ENCODE measurements around the gene GALNT14. TPM values are rescaled to one million over a fixed set of nuclear protein-coding genes. Genes with fewer than 3 reads are reported as not detected.

GALNT14 gene
- total and polyA plus RNA-seq, 9 donors, result 1.4 to 6.9 (median 2.9) TPM

- H3K36me3 ChIP-seq (ENCODE audit: control insufficient read depth, insufficient read depth, low read length), result no peaks in the 10 kb centered on the region
- H3K9me3 ChIP-seq (replicated peaks; ENCODE audit: control insufficient read depth, low read depth, low read length), result no peaks in the 10 kb centered on the region
- no peak overlapping the region for H3K27ac ChIP-seq (ENCODE audit: low read length)
- no peak overlapping the region for H3K4me3 ChIP-seq (ENCODE audit: low read length)
- DNase-seq, result no peak
- WGBS (ENCODE audit: insufficient coverage), result 45% methylated on average over 1 of the region's 2 CpGs
- H3K27me3 ChIP-seq (ENCODE audit: control insufficient read depth, insufficient read depth, low read length), result no peaks in the 10 kb centered on the region
- H3K4me1 ChIP-seq (ENCODE audit: control insufficient read depth, insufficient read depth, low read length), result peaks cover 34% of the 10 kb centered on the region
Measured at GRCh38 chr2:30984148-30984547, 154.1 kb downstream of the GALNT14 start.

GRCh38 chr2:30981510-30981909 is 156.7 kb downstream of the GALNT14 start:
- Histone ChIP-seq H3K27me3 (ENCODE audit: control insufficient read depth, insufficient read depth, low read length) (peaks cover 4% of the 10 kb centered on the region), H3K27ac (ENCODE audit: low read length) (no peak overlapping the region), H3K4me1 (ENCODE audit: control insufficient read depth, insufficient read depth, low read length) (peaks cover 34% of the 10 kb centered on the region), H3K4me3 (ENCODE audit: low read length) (no peak overlapping the region), H3K36me3 (ENCODE audit: control insufficient read depth, insufficient read depth, low read length) (no peaks in the 10 kb centered on the region), H3K9me3 (replicated peaks; ENCODE audit: control insufficient read depth, low read depth, low read length) (no peaks in the 10 kb centered on the region)
- WGBS (ENCODE audit: insufficient coverage), result 34% methylated on average over 4 of the region's 8 CpGs
- DNase-seq, result peak; percentile 74

GRCh38 chr2:30981096-30981495 is 157.1 kb downstream of the GALNT14 start:
- peak; percentile 57 for DNase-seq
- 40% methylated on average over 1 of the region's 3 CpGs for WGBS (ENCODE audit: insufficient coverage)
- no peaks in the 10 kb centered on the region for H3K36me3 ChIP-seq (ENCODE audit: control insufficient read depth, insufficient read depth, low read length)
- no peaks in the 10 kb centered on the region for H3K9me3 ChIP-seq (replicated peaks; ENCODE audit: control insufficient read depth, low read depth, low read length)
- no peak overlapping the region for H3K27ac ChIP-seq (ENCODE audit: low read length)
- H3K4me1 ChIP-seq (ENCODE audit: control insufficient read depth, insufficient read depth, low read length), result peaks cover 32% of the 10 kb centered on the region
- no peak overlapping the region for H3K4me3 ChIP-seq (ENCODE audit: low read length)
- peaks cover 4% of the 10 kb centered on the region for H3K27me3 ChIP-seq (ENCODE audit: control insufficient read depth, insufficient read depth, low read length)

DNA sequence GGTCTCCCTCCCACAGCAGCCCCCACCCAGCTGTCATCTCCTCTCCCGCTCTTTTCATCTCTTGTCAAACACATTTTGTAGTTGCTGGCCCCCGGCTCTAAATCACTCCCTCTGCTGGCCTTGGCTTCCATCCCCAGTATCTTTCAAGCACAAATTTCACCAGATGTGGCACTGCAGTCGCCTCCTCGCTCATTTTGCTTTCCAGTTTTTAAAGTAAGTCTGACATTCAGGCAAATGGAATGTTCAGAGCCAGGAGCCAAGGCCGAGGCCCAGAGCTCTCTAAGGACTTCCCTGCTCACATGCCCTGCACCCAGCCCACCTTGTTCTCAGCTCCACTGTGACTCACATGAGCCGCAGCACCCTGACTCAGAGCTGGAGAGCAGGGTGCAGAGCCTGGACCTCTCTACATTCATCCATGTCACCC is 158.4 kb downstream of the GALNT14 start:
- peak; percentile 48 for DNase-seq
- H3K27ac ChIP-seq (ENCODE audit: low read length), result no peak overlapping the region
- H3K4me3 ChIP-seq (ENCODE audit: low read length), result no peak overlapping the region
- peaks cover 4% of the 10 kb centered on the region for H3K27me3 ChIP-seq (ENCODE audit: control insufficient read depth, insufficient read depth, low read length)
- H3K36me3 ChIP-seq (ENCODE audit: control insufficient read depth, insufficient read depth, low read length), result no peaks in the 10 kb centered on the region
- 46% methylated on average over 6 of the region's 6 CpGs for WGBS (ENCODE audit: insufficient coverage)
- H3K9me3 ChIP-seq (replicated peaks; ENCODE audit: control insufficient read depth, low read depth, low read length), result no peaks in the 10 kb centered on the region
- peaks cover 22% of the 10 kb centered on the region for H3K4me1 ChIP-seq (ENCODE audit: control insufficient read depth, insufficient read depth, low read length)

DNA sequence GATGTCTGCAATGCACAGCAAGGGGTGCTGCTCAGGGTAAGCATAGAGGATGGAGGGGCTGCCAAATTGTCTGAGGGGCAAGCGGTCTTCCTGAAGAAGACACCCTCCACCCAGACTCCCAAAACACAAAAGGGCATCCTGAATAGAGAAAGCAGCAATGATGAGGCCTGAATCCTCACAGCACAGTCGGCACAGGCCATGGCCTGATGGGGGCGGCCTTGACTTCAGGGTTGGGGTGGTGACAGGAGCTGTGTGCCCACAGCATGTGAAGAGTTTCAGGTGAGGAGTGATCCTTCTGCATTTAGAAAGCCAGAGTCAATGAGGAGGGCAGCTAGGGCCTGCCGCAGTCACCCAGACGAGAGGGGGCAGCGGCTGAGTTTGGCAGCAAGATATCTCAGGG is 159.4 kb downstream of the GALNT14 start:
- 95% methylated on average over 5 of the region's 6 CpGs for WGBS (ENCODE audit: insufficient coverage)
- no peak overlapping the region for H3K4me3 ChIP-seq (ENCODE audit: low read length)
- H3K36me3 ChIP-seq (ENCODE audit: control insufficient read depth, insufficient read depth, low read length), result no peaks in the 10 kb centered on the region
- peaks cover 15% of the 10 kb centered on the region for H3K4me1 ChIP-seq (ENCODE audit: control insufficient read depth, insufficient read depth, low read length)
- no peak overlapping the region for H3K27ac ChIP-seq (ENCODE audit: low read length)
- peaks cover 4% of the 10 kb centered on the region for H3K27me3 ChIP-seq (ENCODE audit: control insufficient read depth, insufficient read depth, low read length)
- H3K9me3 ChIP-seq (replicated peaks; ENCODE audit: control insufficient read depth, low read depth, low read length), result no peaks in the 10 kb centered on the region
- no peak for DNase-seq

DNA sequence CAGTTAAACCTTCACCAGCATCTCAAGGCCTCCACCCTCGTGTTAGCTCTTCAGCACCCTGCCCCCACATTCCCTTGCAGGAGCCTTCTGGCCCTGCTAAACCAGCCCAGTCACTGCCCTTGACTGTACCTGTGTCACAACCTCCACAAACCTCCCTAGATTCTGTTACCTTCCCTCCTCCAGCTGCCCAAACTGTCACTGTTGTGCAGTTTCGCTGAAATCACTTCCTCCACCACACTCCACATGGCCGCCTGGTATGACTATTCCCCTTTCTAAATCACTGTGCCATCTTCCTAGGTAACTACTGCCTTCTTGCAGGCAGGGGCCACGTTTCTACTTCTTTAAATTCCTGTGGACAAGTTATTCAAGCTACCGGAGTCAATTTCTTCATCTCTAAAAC is 160.2 kb downstream of the GALNT14 start:
- no peaks in the 10 kb centered on the region for H3K9me3 ChIP-seq (replicated peaks; ENCODE audit: control insufficient read depth, low read depth, low read length)
- DNase-seq, result no peak
- 77% methylated on average over 4 of the region's 5 CpGs for WGBS (ENCODE audit: insufficient coverage)

GRCh38 chr2:30975156-30975555 is 163.1 kb downstream of the GALNT14 start:
- DNase-seq, result no peak
- H3K27ac ChIP-seq (ENCODE audit: low read length), result no peak overlapping the region
- H3K36me3 ChIP-seq (ENCODE audit: control insufficient read depth, insufficient read depth, low read length), result no peaks in the 10 kb centered on the region
- peaks cover 4% of the 10 kb centered on the region for H3K27me3 ChIP-seq (ENCODE audit: control insufficient read depth, insufficient read depth, low read length)
- 56% methylated on average over 1 of the region's 3 CpGs for WGBS (ENCODE audit: insufficient coverage)
- H3K4me3 ChIP-seq (ENCODE audit: low read length), result no peak overlapping the region
- no peaks in the 10 kb centered on the region for H3K9me3 ChIP-seq (replicated peaks; ENCODE audit: control insufficient read depth, low read depth, low read length)
- no peaks in the 10 kb centered on the region for H3K4me1 ChIP-seq (ENCODE audit: control insufficient read depth, insufficient read depth, low read length)

More for the DNA sequence above, 160.2 kb downstream of the GALNT14 start:
- Histone ChIP-seq H3K27ac (ENCODE audit: low read length) (no peak overlapping the region), H3K27me3 (ENCODE audit: control insufficient read depth, insufficient read depth, low read length) (peaks cover 4% of the 10 kb centered on the region), H3K36me3 (ENCODE audit: control insufficient read depth, insufficient read depth, low read length) (no peaks in the 10 kb centered on the region), H3K4me3 (ENCODE audit: low read length) (no peak overlapping the region), H3K4me1 (ENCODE audit: control insufficient read depth, insufficient read depth, low read length) (peaks cover 13% of the 10 kb centered on the region)

- Histone ChIP-seq H3K4me3 (ENCODE audit: low read length) (no peak overlapping the region), H3K9me3 (replicated peaks; ENCODE audit: control insufficient read depth, low read depth, low read length) (no peaks in the 10 kb centered on the region), H3K4me1 (ENCODE audit: control insufficient read depth, insufficient read depth, low read length) (no peaks in the 10 kb centered on the region), H3K27me3 (ENCODE audit: control insufficient read depth, insufficient read depth, low read length) (peaks cover 4% of the 10 kb centered on the region), H3K27ac (ENCODE audit: low read length) (no peak overlapping the region), H3K36me3 (ENCODE audit: control insufficient read depth, insufficient read depth, low read length) (no peaks in the 10 kb centered on the region)
- 23% methylated on average over 2 of the region's 5 CpGs for WGBS (ENCODE audit: insufficient coverage)
- DNase-seq, result no peak
Measured at GRCh38 chr2:30974554-30974953, 163.7 kb downstream of the GALNT14 start.

- no peak for DNase-seq
- no peak overlapping the region for H3K27ac ChIP-seq (ENCODE audit: low read length)
- peaks cover 4% of the 10 kb centered on the region for H3K27me3 ChIP-seq (ENCODE audit: control insufficient read depth, insufficient read depth, low read length)
- H3K4me1 ChIP-seq (ENCODE audit: control insufficient read depth, insufficient read depth, low read length), result no peaks in the 10 kb centered on the region
- 52% methylated on average over 1 of the region's 1 CpG for WGBS (ENCODE audit: insufficient coverage)
- no peaks in the 10 kb centered on the region for H3K36me3 ChIP-seq (ENCODE audit: control insufficient read depth, insufficient read depth, low read length)
- no peaks in the 10 kb centered on the region for H3K9me3 ChIP-seq (replicated peaks; ENCODE audit: control insufficient read depth, low read depth, low read length)
- no peak overlapping the region for H3K4me3 ChIP-seq (ENCODE audit: low read length)
Measured at GRCh38 chr2:30974092-30974491, 164.1 kb downstream of the GALNT14 start.

DNA sequence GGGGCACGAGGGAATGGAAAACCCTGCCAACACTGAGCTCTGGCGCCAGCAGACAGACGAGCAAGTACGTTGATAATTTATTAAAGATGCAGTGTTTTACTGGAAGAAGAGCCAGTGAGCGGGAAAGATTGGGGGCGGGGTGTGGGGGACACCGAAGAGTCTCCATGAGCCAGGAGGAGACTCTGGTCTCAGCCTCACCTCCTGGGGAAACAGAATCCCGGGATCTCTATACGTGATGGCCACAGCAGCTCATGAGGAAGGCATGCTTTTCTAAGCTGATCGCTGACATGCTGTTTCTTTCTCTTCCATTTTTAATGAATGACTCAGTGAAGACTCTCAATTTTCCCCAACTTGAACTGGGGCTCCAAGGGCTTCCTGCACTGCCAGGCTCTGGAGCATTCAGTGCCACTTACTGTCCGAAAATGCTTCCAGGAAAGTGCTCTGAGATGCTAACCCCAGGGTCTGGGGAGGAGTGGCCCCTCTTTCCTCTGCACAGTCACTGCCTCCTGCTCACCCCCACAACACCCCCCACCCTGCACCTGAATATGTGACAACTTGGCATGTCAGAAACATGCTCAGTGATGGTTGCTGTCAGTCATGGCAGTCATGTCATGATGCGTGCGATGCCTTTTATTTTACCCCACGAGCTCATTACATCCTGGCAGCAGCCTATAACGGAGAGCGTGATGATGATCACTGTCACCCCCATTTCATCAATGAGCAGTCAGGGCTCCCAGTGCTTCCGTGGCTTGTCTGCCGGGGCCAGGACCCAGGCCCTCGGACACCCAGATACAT is 166.8 kb downstream of the GALNT14 start:
- Histone ChIP-seq H3K27ac (ENCODE audit: low read length) (no peak overlapping the region), H3K9me3 (replicated peaks; ENCODE audit: control insufficient read depth, low read depth, low read length) (no peaks in the 10 kb centered on the region), H3K4me1 (ENCODE audit: control insufficient read depth, insufficient read depth, low read length) (no peaks in the 10 kb centered on the region), H3K27me3 (ENCODE audit: control insufficient read depth, insufficient read depth, low read length) (peaks cover 3% of the 10 kb centered on the region), H3K4me3 (ENCODE audit: low read length) (no peak overlapping the region), H3K36me3 (ENCODE audit: control insufficient read depth, insufficient read depth, low read length) (no peaks in the 10 kb centered on the region)
- WGBS (ENCODE audit: insufficient coverage), result 54% methylated on average over 17 of the region's 19 CpGs
- no peak for DNase-seq

Data from muscle of leg (tissue), 11 donors.